NOMO-1 (cell line): Measurements from ENCODE around the gene TBC1D32.
"Not testable (repeated sequence)": the region's sequence is repeated elsewhere in the genome, so short reads cannot be mapped to it uniquely, and the experiment has no call there.

ENCODE experiments used
- DNase-seq, 2 experiments: peaks; one replicate each; lab custom pipeline; 2025; ENCODE audit not compliant: unreplicated experiment in 2 of 2; lab: John Stamatoyannopoulos, UW

Gene TBC1D32

DNA sequence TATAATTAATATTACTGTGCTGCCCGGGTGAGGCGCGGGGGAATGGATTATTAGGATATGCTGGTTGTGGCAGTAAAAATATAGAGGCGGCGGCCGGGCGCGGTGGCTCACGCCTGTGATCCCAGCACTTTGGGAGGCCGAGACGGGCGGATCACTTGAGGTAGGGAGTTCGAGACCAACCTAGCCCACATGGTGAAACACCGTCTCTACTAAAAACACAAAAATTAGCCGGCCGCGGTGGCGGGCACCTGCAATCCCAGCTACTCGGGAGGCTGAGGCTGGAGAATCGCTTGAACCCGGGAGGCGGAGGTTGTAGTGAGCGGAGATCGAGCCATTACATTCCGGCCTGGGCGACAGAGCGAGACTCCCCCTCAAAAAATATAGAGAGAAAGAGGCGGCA lies 586 bp downstream of the TBC1D32 start:
- DNase-seq = not testable (repeated sequence)

DNA sequence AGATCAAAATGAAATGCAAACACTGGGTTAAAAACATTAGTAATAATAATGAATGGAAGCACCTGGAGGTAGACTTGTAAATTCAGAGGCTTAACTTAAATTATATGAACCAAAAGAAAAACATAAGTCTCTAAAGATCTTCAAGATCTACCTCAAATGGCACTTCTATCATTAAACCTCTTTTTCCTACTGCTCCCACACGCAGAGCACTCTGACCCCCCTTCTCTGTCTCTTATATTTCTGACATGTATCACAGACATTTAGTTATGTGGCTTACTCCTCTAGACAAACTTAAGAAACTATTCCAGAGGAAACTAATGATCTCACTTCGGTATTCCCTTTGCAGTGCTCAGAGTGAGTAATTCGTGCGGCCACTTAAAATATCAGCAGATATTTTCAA lies 1.1 kb downstream of the TBC1D32 start:
- DNase-seq = no peak

DNA sequence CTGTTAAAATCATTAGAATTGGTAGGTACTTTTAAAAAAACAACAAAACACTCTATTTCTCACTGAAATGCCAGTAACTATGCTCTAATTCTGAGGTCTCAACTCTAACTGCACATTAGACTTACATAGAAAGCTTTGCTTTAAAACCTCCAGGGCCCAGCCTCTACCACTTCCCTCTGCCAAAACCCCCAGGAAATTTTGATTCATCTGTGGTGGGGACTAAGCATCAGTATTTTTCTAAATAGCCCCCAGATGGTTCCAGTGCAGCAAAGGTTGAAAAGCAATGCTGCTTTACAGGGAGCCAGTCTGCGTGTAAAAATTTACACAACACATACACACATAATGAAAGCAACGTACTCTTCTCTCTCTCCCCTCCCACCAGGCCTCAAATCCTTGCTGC lies 3.8 kb downstream of the TBC1D32 start:
- no peak for DNase-seq

DNA sequence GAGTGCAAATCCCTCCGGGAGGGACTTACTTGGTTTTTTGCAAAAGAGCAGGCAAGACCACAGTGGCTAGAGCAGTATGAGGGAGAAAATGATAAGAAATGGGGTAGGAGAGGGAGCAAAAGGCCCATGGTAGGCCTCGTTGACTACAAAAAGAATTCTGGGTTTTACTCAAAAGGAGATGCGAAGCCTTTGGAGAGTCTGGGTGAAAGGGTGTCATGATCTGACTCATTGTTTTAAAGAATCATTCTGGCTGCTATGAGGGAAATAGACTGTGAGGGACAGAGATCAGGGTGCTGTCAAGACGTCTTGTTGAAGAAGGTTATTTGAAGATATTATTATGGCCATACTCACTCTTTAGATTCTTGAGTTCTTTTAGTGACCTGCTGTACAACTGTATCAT lies 13.0 kb downstream of the TBC1D32 start:
- no peak for DNase-seq

DNA sequence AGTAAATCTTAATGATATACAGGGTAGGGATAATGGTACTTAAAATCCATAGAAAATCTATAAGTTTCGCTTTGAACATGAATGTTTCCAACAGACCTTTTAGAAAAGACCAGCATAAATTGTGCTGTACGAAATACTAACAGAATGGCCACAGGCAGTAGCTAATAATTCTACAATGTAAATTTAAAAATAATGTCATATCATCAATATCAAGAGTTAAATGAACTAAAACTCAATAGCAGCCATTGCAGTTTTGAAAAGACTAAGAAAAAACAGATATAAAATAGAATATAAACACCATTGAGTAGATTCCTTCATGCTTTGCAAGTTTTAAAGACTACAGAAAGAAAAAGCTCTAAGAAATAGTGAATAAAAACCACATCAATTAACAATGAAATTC lies 14.7 kb downstream of the TBC1D32 start:
- no peak for DNase-seq

DNA sequence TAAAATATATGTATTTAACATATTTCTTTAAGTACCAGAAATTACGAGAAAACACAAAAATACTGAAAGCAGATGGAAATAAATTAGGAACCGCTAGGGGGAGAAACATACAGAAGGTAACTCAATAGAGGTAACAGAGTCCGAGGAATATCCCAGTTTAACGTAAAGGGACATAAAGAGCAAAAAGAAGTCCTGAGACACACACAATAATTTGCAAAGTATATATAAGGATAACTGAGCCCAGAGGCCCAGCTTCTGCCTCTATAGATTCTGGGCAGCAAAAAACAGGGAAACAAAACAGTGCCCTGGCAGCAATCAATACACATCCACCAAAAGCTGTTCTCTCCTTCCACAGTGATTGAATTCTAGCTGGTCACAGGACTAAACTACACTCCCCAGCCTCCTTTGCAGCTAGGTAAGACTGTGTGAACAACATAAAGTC lies 15.1 kb downstream of the TBC1D32 start:
- DNase-seq = no peak

DNA sequence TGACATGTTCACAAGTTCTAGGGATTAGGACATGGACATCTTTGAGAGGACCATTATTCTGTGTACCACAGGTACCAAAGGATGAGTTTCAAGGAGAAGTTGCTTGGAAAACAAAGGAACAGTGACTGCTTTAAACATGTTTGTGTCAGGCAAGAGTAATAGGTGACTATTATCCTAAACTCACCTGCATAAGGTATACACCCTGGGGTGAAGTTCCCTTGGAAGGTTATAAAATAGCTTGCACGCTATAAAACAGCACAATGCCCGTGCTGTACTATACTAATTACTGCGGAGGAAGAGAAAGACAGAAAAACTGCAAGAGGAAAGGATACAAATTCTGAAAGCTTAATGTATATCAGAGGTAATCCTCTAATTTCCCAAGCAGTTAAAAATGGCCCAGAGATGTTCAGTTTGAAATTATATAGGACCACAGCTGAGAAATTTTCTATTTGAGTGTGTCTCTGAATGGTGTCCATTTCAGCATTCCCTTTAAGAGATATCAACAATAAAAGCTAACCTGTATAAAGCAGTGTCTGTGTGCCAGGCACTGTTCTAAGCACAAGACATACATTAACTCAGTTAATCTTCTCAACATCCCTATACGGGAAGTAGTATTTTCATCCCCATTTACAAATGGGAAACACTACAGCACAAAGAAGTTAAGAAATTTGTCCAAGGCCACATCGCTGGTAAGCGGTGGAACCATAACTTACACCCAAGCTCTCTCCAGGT lies 19.7 kb downstream of the TBC1D32 start:
- DNase-seq = no peak

DNA sequence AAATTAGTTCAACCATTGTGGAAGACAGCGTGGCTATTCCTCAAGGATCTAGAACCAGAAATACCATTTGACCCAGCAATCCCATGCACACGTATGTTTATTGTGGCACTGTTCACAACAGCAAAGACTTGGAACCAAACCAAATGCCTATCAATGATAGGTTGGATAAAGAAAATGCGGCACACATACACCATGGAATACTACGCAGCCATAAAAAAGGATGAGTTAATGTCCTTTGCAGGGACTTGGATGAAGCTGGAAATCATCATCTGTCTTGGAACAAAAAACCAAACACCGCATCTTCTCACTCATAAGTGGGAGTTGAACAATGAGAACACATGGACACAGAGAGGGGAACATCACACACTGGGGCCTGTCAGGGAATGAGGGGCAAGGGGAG lies 22.5 kb downstream of the TBC1D32 start:
- DNase-seq = not testable (repeated sequence)

DNA sequence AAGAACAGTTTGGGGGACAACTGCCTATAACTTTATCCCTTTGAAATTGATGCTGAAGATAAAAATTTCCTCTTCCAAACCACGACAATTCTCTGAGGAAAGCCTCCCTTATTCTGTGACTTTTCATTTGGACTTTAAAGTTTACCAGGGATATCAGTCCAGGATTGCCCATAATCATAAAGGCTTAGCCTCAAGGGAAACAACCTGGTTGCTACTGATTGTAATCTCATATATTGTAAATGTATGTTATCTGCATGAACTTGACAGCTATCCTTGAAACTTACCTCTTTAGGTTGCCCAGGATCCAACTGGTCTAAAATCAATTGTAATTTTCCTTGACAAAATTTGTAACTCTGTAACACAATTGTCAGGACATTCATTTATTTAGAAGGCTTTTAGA lies 23.8 kb downstream of the TBC1D32 start:
- DNase-seq = no peak

DNA sequence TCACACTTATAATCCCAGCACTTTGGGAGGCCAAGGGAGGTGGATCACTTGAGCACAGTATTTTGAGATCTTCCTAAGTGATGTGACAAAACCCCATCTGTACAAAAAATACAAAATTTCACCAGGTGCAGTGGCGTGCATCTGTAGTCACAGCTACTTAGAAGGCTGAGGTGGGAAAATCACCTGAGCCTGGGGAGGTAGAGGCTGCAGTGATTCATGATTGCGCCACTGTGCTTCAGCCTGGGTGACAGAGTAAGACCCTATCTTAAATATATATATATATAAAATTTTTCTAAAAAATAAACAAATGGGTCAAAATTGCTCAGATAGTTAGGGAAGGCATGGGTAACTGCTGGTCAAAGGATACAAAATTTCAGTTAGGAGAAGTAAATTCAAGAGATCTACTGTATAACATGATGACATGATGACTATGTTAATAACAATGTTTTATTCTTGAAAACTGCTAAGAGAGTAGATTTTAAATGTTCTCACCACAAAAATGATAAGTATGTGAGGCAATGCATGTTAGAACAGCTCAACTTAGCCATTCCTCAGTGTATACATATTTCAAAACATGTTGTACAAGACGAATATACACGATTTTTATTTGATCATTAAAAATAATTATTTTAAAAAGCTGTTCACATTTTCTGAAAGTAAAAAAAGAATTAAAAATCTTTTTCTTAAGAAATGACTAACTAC lies 24.4 kb downstream of the TBC1D32 start:
- DNase-seq = no peak

DNA sequence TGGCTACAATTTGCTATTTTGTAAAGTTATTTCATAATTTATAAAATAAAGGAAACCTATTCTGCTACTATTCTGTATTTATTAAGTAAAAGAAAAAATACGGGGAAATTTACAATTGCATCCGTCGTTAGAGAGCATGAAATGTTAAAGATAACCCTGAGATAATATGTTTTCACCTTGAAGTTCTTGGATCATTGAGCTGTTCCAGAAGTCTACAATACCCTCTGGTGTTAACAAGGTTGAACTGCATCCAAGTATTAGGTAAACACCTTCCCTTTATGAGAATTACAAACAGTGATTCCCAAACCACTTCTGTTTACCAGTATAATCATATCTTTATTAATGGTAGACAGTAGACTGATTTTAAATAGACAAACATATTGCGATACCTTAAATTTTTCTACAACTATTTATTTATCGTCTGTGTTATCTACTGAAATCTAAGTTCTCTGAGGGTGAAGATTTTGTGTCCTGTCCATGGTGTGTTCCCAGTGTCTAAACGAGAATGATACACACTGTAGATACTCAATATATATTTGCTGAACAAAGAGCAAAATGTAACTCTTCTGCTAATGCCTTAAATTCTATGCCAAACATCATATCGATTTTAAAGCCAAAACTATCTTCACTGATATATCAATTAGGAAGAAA lies 28.2 kb downstream of the TBC1D32 start:
- DNase-seq = peak in 1 of 2 experiments; percentile 32

DNA sequence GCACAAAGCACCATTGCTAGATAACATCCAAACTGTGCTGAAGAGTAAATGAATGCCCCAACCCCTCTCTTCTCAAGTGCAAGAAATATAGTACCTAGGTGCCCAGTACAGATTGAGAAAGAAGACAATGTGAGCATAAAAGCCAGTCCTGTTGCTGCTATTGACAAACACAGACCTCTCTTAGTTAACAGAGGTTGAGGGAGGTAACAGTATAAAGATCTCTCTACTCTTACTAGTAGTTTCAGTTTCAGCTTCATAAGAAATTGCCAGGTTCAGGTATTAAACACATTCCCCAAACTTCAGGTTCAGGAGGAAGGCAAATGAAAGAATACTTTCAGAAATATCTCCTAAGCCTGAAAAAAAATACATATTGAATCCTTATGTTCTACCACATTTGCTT lies 31.4 kb downstream of the TBC1D32 start:
- no peak for DNase-seq

DNA sequence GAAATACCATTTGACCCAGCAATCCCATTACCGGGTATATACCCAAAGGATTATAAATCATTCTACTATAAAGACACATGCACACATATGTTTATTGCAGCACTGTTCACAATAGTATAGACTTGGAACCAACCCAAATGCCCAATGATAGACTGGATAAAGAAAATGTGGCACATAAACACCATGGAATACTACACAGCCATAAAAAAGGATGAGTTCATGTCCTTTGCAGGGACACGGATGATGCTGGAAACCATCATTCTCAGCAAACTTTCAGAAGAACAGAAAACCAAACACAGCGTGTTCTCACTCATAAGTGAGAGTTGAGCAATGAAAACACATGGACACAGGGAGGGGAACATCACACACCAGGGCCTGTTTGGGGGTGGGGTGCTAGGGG lies 33.1 kb downstream of the TBC1D32 start:
- not testable (repeated sequence) for DNase-seq

DNA sequence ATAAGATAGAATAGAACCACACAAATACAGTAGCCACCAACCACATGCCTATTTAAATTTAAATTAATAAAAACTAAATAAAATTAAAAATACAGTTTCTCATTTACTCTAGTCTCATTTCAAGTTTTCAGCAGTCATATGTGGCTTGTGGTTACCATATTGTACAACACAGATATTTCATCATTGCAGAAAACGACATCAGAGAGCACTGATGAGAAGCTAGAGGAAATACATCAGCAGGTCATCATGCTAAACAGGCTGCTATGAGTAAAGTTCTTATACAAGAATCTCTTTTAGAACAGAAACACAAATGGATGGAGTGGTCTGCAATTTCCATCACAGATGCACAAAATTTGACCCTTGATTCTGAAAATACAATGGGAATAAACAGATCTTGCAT lies 36.6 kb downstream of the TBC1D32 start:
- DNase-seq = peak in 1 of 2 experiments; percentile 80

DNA sequence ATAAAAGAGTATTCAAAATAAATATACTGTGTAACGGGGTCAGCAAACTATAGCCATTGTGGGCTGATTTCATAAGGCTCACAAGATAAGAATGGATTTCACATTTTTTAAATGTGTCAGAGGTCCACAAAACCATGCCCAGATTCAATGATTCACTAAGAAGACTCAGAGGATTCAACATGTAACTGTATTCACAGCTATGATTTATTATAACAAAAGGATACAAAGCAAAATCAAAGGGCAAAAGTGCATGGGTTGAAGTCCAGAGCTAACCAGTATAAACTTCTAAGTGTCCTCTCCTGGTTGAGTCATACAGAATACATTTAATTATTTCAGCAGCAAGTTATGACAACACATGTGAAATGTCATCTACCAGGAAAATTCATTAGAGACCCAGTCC lies 49.2 kb downstream of the TBC1D32 start:
- DNase-seq = no peak

DNA sequence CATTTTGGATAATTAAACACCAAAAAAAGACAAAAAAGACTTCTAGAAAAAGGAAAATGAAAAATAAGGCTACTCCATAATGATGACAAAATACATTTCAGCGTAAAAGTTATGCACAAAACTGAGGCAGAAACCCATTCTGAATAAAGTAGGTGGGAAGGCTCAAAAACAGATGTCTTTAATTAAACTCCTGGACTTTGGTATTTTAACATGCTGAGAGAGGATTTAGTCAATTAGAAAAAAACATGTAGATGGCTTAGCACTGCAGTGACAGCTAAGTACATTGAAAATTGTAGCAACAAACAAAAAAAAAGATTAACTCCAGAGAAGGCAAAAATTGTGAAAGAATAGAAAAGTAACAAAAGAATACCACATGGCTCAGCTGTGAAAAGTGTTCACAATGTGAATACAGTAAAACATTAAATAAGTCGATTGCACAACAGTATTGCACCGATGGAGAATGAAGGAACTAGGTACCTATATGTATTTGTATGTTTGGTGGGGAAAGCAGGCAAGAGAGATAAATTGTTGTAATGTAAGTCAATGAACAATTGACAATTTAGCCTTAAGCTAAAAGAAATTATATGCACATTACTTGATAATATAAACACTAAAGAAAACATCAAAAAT lies 59.5 kb downstream of the TBC1D32 start:
- DNase-seq = no peak

DNA sequence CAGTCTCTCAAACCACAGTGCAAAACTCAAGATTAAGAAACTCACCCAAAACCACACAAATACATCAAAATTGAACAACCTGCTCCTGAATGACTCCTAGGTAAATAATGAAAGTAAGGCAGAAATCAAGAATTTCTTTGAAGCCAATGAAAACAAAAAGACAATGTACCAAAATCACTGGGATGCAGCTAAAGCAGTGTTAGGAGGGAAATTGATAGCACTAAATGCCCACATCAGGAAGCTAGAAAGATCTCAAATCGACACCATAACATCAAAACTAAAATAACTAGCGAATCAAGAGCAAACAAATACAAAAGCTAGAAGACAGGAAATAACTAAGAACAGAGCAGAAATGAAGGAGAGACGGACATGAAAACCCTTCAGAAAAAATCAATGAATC lies 70.5 kb downstream of the TBC1D32 start:
- no peak for DNase-seq

DNA sequence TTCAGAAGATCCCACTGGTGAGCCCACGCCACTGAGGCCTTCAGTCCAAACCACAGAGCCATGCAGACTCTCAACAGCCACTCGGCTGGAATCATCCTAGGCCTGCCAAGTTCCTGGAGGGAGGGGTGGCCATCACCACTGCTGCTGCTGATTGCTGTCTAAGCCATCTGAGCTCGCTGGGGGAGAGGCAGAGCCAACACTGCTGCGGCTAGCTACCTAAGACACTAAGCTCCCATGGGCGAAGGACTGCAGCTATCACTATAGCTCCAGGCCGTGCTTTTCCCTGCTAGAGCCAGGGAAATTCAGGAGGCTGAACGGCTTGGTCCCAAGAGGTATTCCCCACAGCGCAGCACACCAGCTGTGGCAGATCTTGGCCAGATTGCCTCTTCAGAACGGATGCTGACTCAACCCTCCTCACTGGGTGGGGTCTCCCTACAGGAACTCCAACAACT lies 73.6 kb downstream of the TBC1D32 start:
- DNase-seq = no peak

DNA sequence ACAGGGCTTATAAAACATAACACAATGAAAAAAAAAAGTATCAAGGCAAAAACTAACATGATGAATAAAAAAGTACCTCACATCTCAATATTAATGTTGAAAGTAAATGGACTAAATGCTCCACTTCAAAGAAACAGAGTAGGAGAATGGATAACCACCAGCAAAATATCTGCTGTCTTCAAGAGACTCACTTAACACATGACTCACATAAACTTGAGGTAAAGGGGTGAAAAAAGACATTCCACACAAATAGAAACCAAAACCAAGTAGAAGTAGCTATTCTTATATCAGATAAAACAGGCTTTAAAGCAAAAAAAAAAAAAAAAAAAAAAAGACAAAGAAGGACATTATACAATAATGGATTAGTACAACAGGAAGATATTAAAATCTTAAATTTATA lies 86.9 kb downstream of the TBC1D32 start:
- DNase-seq = no peak

DNA sequence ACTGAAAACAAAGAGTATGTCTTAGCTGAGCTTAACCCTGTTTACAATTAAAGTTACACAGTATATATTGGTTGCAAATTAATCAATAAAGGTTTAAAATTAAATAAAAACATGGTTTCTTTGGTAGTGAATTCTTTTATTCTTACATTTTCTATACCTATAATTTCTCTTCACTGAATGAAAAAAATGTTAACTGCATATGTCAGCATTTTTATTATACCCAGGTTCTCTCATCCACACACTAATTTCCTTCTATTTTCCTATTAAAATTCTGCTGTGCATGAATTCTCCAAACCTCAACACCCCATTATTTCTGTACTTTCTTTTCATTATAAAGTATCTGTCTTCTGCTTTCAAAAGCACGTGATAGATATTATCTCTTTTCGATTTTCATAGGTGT lies 91.9 kb downstream of the TBC1D32 start:
- DNase-seq = no peak

DNA sequence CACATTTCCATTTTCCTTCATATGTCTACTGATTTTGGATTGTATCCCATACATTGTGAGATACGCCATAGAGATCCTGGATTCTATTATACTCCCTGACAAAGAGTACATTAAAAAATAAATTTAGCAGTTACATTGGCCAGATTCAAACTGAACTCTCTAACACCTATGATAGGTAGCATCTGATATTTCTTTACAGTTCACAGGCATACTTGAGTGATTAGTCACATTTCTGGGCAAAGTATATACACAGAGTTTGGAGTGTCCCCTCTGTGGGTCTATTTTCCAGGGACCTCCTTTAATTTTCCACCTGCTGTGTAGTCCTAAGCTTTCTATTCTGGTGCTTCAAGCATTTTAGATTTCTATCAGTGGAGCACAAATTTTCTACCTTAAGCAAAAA lies 96.4 kb downstream of the TBC1D32 start:
- DNase-seq = no peak
